ENCODE data around the gene UBE2M.

The UBE2M gene

DNA sequence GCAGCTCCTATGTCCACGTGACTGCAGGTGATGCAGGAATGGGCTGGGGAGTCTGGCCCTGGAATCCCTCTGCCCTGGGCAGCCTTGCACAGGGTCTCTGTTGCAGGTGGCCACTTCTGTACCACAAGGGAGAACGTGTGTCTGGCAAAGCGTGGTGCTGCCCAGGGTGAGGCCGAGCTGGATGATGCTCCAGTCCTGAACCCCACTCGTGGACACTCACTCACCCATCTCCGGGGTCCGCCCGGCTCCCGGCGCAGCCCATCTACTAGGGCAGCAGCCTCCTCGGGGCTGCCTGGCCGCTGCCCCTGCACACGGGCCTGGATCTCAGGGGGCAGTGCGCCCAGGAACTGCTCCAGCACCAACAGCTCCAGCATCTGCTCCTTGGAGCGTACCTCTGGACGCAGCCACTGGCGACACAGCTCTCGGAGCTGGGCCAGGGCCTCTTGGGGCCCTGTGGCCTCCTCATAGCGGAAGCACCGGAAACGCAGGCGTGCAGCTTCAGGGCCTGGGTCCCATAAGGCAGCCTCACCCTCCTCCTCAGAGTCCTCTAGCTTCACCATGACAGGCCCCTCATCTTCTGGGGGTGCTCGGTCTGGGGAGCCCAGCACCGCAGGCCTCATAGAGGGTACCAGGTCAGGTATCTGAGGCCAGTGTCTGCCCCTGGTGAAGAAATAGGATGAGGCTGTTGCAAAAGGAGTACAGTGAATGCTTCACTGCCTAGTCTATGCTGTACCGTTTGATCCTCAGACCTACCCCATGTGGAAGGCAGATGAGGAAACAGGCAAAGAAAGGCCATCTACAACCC is 12.6 kb upstream of the UBE2M start:
- no peak for DNase-seq

DNA sequence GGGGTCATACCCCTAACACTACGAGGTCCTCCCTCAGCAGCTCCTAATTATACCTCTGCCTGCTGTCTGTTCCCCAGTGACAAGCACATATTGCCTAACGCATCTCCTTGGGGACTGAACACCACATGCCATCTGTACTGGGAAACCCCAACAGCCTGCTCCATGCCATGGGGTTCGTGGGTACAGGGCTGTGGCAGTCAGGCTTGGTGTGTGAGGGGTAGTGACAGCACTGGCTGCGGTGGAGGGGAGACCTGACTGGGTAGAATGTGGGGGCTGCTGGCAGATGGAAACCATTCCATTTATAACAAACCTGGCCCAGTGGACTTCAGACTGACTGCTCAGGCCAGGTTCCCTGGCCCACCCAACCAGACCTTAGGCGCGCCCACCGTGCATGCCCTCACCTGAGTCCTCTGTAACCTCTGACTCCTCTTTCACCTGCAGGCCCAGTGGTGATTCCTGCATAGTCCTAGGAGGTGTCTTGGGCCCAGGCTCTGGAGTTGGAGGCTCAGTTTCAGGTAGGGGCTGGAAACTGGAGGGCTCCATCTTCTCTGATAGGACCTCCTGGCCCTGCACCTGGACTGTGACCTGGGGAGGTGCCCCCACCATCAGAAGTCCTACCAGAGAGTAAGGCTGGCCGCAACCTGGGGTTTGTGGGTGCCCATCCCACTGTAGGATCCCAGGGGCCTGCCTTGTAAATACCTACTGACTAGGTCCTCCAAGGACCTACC is 11.7 kb upstream of the UBE2M start:
- DNase-seq = no peak

DNA sequence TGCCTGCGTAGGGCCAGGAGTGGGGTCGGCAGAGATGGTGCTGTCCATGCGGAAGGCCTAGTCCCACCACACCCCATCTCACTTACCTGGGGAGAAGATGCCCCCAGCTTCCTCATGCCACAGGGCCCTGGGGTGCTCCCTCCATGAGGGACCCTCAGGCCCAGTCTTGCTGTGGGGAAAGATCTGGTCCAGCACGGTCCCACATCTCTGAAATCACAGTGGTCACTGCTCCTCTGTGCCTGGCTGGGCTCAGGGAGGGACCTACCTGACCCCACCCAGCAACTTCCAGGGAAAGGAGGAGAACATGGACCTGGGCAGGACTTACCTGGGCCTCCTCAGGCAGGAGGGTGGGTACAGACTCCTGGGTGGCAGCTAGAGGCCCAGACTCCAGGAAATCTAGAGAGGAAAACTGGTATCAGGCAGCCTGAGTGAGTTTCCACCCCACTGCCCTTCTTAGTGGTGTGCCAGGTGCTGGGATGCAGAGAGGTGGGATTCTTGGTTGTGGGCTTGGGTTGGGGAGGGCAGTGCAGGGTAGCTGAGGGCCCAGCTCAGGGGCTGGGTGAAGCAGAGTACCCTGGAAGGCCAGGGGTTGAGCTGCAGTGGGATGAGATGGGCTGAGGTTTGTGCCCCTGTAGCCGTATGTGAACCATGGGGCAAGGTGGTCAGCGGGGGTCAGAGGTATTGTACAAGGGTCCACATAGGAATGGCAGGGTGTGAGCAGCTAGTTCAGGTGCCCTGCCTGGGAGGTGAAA is 11.0 kb upstream of the UBE2M start:
- no peak for DNase-seq

DNA sequence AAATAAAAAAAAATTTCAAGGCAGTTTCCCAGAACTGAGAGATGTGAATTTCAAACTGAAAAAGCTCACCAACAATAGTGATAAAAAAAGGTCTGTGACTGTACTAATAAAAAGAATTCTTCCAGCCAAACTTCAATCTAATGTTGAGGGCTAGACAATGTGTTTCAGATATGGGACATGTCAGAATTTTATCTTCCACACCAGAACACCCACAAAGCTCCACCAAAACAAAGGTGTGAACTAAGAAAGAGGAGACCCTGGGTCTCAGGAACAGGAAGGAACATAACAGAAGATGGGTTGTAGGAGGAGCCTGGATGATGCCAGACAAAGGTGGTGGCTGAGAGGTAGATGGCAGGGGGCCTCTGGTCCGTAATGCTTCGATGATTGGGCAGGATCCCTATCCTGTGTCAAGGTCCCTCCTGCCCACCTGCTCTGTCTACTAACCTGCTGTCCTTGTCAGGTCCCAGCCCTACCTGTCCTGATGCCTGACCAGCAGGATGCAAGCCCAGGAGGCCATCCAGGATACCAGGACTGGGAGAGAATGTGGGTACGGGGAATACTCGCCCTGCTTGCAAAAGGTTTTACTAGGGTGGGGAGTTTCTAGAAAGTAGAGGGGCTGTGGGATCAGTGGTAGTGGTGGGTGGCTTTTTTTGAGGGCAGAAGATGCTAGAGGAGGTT is 10.2 kb upstream of the UBE2M start:
- no peak for DNase-seq

DNA sequence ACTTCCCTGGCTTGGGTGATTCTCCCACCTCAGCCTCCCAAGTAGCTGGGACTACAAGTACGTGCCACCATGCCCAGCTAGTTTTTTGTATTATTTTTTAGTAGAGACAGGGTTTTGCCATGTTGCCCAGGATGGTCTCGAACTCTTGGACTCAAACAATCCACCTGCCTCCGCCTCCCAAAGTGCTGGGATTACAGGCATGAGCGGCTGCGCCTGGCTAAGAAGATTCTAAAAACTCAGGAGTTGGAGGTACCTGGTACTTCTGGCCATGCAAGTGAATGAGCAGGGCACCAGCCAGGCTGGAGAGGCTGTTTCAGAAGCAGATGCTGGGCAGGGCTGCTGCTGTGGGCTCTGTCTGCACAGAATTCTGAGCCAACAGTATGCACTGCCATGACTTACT is 8.6 kb upstream of the UBE2M start:
- DNase-seq = no peak

DNA sequence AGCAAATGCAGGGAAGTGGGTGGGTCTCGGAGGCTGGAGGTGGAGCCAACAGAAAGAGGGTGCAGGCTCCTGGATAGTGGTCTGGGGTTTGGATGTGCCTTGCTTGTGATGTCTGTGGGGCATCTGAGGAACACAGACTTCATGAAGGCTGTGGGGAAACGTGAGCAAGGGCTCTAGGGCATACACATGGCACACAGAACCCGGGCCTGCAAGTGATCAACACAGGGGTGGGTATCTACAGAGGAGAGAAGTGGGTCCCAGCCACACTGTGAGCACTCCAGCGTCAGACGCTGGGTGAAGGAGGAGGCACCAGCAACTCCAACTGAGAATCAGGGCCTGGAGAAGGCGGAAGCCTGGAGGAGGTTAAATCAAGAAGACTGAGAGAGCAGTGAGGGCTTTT is 5.4 kb upstream of the UBE2M start:
- no peak for DNase-seq

DNA sequence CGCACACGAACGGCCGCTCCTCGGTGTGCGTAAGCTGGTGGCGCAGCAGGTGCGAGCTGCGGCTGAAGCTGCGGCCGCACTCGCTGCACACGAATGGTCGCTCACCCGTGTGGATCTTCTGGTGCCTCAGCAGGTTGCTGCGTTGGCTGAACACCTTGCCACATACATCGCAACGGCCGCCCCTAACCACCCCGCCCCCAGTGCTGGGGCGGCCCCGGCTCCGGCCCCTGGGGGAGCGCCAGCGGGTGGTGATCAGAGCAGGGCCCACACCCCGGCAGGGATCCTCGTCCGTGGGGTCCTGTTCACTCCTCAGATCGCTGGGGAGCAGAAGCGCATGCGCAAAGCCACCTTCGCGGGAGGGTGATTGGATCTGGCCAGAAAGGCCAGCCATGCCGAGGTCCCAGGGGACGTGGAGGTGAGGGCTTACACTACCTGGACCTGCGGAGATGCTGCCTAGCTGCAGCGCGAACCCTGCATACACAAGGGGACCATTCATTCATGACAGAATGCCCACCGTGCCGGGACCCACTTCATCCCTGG is 4.7 kb upstream of the UBE2M start:
- no peak for DNase-seq

DNA sequence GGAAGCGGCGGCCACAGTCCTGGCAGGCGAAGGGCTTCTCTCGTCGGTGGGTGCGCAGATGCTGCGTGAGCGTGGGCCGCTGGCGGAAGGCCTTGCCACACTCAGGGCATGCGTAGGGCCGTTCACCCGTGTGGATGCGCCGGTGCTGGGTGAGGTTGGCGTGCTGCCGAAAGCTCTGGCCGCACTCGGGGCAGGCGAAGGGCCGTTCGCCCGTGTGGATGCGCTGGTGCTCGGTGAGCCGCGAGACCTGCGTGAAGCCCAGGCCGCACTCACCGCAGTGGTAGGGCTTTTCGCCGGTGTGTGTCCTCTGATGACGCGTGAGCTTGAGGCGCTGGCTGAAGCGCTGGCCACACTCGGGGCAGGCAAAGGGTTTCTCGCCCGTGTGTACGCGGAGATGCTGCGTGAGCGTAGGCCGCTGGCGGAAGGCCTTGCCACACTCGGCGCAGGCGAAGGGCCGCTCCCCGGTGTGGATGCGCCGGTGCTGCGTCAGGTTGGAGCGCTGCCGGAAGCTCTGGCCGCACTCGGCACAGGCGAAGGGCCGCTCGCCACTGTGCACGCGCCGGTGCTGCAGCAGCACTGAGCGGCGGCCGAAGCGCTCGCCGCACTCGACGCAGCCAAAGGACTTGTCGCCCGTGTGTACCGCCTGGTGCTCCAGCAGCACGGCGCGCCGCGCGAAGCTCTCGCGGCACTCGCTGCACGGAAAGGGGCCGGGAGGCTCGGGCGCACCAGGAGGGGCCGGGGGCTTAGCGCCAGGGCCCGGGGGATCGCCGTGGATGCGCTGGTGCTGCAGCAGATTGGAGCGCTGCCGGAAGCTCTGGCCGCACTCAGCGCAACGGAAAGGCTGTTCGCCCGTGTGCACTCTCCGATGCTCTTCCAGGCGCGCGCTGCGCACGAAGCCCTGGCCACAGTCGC is 4.0 kb upstream of the UBE2M start:
- DNase-seq = no peak

DNA sequence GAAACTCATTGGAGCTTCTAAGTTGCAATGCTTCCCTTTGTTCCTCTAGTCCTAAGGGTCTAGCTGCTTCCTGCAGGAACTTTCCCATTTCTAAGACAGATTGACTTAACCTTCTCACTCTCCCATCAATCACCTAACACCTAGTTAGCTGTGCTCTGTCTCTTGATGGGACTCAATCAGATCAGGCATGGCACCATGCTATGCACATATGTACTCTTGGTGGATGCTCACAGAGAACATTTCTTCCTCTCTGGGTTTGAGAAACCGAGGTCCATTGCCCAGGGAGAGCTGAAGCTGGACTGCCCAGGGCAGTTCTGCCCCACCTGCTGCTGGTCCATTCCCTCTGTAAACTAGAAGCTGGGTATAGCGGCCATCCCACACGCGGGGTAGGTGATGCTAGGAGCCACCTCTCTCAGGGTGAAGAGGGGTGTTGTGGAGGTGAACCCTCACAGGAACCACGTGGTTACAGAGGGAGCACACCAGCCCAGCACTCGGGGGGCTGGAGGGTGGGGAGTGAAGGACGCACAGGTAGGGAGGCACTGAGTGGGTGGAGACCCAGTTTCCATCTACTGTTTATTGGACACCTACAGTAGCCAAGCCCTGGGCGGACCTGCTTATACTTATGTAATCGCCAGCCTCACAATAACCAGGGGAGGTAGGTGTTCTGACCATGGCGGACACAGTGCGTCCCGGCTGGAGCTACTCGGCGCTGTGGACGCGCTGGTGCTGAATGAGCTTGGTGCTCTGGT is 3.1 kb upstream of the UBE2M start:
- DNase-seq = no peak

DNA sequence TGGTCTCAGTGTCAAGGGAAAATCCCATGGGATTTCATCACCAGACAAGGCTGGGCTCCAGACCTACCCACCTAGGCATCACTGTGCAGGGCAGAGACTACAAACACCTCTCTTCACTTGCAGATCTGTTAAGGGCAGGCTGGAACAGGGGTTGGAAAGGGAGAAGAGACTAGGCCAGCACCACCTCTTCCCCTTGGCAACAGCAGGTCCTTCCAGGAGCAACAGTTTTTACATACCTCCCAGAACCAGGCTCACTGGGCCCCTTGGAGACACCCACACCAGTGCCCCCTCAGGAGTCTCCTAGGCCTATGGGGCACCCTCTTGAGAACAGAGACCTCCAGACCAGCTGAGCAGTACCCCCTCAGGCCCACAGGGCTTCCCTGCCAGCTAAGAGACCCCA is 2.5 kb upstream of the UBE2M start:
- DNase-seq = no peak

DNA sequence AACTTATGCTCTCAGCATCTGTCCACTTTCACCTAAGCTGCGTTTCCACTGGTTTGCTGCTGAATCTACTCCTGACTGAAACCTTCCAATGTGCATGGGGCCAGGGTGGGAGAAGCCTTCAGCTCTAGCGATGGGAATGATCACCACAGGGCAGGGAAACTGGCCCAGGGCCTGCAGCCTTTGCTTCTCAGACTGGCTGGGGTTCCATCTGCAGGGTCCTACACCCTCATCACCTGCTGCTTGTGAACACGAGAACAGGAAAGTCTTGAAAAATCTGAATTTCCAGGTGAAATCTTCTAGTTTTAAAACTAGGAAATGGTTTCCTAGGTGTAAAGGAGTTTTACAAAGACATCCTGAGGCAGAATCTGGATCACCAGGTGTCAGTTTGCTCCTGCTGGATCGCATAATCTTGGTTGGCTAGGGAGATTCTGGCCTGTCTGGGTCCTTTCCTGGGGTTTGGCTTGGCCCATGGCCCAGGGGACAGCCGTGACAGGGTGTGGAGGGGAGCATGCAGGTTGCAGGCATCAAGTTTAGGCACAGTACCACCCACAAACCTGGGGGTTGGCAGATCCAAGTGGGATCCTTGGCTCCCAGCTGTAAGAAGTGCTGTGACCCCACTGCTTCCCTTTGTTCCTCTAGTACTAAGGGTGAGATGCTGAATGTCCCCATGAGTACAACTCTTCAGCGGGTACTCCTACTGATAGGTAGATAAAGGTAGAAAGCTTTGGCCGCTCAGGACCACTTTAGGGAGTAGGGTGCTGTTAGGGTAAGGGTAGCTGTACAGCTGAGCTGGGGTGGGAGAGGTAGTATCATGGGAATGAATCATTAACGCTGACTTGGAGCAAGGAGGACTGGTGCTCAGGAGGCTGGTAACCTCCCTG is 1.8 kb upstream of the UBE2M start:
- DNase-seq = no peak

DNA sequence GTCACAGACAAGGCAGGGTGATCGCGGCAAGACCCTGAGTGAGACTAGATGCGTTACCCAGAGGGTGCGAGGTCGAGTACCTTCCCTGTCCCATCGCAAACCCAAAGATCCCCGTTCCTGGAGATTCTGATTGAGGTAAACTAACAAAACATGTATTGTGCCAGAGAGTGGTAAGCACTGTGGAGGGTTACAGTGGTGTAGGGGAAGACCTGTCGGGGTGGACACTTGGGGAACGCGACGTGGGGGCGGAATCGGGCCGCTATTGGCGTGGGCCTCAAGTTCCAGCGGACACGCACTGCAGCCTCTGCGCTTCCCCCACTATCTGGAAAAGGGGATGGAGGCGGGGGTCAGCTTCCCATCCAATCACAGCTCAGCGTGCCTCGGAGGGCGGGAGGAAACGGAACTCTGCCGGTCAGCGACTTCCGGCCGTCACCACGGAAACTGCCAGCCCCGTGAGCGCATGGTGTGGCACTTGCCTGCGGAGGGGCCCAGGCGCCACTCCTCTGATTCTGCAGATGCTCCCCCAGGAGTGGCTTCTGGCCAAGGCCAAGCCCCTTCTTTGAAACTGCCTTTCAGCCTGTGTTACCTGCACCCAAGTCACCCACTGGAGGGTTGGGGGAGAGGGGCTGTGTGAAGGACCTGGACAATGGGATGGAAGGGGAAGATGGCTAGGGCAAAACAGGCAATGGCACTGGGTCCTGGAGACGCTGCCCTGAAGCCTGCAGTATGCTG is 1.0 kb upstream of the UBE2M start:
- no peak for DNase-seq

DNA sequence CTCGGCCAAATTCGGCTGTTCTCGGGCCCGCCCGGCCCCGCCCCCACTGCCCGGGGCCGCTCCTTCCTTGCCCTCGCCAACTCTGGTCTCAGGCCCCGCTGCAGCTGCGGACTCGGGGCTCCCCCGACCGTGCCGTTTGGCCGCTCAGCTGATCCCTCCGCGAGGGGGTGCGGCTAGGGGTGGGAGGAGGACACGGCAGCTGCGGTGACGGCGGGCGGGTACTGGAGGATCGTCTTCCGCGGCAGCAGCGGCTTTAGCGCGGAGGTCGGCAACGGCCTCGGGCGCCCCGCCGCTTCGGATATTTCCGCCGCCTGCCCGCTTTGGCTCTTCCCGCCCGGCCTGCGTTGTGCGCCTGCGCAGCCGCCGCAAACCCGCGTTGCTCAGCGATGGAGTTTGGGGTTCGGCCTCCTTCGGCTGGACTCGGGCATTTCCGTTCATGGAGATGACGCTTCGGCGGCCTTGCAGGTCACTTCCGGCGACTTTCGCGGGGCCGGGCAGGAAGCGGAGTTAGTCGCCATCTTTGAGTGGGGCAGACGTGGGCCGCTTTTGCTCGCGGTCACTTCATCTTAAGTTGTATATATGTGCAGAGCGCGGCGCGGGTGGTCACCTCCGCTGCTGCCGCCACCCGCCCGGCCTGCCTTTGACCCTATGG is 338 bp upstream of the UBE2M start:
- DNase-seq = no peak

DNA sequence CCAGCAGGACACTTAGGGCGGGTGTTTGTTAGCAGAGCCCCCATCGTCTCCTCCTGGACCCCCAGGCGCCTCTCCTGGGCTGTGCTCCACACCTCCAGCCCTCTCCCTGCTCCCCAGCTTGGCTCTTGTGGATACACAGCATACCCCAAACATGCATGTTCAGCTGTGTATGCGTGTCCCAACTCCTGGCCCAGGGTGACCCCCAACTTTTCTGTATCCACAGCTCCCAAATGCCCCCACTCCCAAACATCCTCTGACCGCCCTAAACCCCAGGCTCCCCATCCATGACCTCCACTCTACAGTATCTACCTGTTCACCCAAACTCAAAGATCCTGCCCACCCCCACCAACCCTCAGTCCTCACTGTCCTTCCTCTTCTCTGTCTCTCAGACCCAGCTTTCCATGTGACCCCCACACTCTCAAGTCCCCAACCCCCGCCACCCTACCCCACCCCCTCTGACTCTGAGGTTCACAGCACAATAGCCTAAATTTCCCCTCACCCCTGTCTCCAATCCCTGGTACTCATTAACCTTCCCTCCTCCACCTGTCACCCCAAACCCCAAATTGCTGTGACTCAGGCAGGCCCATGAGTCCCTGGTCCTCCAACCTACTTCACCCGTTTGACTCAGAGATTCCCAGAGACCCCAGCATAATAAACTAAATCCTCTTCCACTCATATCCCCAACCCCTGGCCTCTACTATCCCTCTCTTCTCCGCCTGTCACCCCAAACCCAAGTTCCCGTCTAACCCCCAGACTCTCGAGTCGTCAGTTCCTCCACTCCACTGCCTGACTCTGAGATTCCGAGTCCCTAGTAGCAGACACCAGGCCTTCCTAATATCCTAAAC is 968 bp downstream of the UBE2M start:
- no peak for DNase-seq

DNA sequence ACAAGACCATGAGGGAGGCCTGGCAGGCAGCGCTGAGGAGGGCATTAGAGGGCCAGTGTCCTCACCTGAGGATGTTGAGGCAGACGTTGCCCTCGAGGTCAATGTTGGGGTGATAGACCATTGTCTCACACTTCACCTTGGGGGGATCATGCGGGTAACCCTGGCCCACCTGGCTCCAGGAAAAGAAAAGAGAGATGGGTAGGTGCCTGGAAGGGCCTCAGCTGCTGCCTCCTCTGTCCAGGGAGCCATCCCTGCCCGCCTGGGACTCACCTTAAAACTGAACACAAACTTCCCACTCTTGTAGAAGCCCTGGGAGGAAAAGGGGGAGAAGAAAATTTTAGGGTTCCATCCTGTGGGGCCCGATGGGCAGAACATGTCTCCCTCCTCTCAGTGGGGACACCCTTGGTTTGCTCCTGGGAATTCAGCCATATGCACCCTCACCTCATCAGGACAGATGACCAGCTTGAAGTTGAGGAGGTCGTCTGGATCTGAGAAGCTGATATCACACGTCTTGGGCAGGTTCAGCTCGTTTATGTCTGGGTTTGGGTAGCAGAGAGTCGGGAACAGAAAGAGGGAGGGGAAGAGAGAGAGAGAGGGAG is 1.7 kb downstream of the UBE2M start:
- DNase-seq = no peak

DNA sequence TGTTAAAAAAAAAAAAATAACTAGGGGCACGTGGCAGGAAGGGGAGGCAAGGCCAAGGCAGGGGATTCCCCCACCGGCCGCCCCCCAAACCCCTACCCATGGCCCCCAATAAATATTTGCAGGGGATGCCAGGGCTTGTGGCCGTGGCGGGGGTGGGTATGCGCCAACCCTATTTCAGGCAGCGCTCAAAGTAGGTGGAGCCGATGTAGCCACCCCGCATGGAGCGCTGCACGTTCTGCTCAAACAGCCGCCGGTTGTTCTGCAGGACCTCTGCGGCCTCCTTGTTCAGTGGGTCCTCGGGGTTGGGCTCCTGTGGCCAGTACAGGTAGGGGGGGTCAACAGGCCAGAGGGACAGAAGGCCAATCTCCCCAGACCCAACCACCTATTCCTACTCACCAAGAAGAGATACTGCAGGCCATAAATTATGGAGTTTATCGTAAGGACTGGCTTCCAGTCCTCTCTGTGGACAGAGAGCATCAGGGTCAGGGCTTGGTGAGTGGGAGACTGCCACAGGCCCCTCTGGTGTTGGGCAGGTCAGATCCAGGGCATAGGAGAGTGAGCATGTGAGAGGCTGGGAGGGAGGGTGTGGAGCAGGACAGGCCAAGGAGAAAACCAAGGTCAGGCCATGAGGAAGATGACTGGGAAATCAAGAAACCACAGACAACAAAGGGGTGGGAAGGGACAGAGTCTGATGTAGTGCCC is 2.3 kb downstream of the UBE2M start:
- DNase-seq = no peak

Measured in NCI-H82 (cell line).